ENCODE measurements around the gene MSH3.

GRCh38 chr5:80625230-80625629, 29.2 kb upstream of the MSH3 start:
- TF ChIP-seq CTCF (IDR thresholded peaks at IDR 0.05; ENCODE audit: low read depth, low read length, poor library complexity, severe bottlenecking): no peak
- no peak for TF ChIP-seq EZH2phosphoT487 (IDR thresholded peaks at IDR 0.05; ENCODE audit: borderline replicate concordance, low read length)
